ENCODE measurements around the gene RHOD.

The RHOD gene

DNA sequence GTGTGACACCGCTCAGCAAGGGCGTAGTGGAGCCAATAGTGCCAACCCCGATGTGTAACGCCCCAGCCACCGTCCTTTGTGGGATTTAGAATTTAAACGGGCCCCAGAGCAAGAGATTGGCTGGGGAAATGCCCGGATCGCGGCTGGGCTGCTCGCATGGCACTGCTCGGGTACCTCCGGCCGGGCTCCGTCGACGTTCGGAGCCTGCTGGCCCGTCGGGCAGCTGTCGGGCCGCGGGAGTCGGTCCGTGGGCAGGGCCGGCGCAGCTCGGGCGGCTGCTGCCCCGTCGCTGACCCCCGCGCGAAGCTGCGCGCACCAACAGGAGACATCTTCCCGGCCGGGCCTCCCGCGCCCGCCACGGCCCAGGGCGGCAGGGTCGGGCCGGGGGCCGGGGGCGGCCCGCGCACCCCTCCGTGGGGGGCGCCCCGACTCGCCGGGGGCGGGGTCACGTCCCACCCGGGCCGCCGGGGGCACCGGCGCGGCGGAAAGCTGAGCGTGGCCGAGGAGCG lies 61.1 kb downstream of the RHOD start:
- DNase-seq, result peak in 4 of 5 donors; percentile 22 to 41 (median 24)

DNA sequence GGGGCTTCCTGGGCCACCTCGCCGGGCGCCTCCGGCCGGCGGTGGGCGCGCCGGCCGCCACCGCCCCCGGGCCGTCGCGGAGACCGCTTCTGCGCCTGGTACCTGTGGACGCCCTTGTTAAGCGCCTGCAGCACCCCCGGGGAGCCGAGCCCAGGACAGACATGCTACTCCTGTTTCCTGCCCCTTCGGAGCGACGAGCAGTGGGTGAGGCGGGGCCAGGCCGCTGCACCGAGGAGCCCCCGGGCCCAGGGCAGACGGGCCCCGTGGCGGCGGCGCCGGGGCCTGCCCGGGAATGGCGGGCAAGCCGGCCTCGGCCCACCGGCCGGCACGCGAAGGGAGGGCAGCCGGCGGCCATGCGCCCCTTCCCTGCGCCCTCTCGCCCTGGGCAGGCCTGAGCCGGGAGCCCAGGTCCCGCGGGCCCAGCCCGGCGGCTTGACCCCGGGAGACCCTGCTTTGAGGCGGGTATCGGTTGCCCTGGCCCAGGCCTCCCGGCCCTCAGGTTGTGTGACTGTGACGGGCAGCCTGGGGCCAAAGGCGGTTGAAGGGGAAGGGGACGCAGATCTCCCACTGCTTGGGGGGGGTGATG lies 61.6 kb downstream of the RHOD start:
- DNase-seq, result peak; percentile 28 to 53 (median 49)

DNA sequence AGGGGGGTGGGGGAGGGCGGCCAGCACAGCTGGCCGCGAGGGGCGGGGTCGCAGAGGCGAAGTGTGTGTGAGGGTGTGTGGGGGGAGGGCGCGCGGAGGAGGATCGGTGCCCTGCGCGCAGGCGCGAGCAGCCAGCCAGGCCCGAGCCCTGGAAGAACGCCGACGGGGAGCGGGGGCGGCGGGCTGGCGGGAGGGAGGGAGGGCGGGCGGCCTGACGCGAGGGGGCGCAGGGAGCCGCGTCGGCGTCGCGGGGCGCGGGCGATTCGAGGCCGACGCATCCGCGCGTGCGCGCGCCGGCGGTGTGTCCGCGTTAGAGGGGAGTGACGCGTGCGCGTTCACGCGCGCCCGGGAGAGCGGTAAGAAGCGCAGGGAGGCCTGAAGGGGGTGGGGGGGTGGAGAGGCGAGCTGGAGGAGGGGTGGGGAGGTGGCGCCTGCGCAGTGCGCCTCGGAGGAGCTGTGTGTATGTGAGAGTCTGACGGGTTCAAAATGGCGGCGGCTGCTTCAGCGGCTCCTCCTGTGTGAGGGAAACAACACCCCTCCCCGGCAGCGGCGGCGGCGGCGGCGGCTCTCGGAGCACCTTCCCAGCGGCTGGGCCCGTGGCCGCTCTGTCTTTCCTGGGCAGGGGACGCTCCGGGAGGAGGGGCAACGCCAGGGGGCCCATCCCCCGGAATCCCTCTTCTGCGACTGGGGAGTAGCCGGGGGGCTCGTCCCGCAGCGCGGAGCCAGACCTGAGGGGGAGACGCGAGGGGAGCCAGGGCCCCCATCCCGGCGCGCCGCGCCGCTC lies 62.3 kb downstream of the RHOD start, which contains the start of gene KDM2A:
Gene KDM2A, plus strand, starts transcription at position 463 of the 784 bp plus-strand sequence. CDS start 2,054 bp downstream, outside the sequence.
- DNase-seq, result peak; percentile 99 to 100 (median 100)

DNA sequence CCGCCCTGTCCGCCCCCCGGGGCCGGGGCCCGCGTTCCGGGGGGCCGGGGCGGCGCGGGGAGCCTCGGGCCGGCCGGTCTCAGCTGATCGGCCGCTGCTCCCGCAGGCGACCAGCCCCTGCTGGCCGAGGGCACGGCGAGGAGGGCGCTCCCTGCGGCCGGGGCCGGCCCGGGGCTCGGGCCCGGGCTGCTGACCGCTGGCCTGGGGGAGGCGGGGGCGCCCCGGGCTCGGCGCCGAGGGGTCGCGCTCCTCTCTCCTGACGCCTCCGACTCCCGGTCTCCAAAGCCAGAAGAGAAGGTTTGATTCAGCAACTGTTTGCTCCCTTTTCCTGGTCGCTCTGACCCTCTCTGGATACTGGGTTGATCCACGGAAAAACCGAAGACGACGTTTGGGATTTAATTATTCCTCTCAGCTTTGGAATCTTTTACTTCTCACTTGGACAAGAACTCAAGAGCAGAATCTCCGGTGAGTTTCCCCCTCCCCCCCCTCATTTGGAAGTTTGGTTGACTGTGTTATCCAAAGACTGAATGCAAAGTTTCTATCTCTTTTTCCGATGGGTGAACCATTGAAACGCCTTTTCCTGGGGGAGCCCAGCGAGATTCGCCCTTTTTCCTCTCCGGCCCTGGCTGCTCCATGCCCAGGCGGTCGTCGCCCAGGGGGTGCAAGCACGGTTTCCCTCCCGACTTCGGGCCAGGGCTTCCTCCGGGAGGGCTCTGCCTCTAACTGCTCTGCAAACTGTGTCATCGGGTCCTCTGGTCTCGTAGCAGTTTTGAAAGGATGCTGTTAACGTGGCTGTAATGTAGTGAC lies 63.1 kb downstream of the RHOD start:
- DNase-seq, result peak in 3 of 5 donors; percentile 8 to 38 (median 15)

DNA sequence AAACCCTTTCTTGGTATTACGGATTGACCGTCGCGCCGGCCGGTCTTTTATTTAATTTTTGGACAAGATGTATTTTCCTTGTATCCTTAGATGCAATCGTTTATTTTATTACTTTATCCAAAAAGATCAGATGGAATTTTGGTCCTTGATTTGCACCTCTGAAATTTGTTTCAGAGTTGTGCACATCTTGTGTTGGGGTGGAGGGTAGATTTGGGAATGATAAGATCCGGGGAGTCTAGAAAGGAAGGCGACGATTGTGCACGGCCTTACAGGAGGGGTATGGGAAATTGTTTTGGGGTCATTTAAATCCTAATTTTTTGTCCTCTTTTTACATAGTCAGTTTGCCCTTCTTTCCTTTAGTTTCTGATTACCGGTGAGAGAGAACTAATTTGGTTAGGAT lies 63.8 kb downstream of the RHOD start:
- DNase-seq, result no peak

DNA sequence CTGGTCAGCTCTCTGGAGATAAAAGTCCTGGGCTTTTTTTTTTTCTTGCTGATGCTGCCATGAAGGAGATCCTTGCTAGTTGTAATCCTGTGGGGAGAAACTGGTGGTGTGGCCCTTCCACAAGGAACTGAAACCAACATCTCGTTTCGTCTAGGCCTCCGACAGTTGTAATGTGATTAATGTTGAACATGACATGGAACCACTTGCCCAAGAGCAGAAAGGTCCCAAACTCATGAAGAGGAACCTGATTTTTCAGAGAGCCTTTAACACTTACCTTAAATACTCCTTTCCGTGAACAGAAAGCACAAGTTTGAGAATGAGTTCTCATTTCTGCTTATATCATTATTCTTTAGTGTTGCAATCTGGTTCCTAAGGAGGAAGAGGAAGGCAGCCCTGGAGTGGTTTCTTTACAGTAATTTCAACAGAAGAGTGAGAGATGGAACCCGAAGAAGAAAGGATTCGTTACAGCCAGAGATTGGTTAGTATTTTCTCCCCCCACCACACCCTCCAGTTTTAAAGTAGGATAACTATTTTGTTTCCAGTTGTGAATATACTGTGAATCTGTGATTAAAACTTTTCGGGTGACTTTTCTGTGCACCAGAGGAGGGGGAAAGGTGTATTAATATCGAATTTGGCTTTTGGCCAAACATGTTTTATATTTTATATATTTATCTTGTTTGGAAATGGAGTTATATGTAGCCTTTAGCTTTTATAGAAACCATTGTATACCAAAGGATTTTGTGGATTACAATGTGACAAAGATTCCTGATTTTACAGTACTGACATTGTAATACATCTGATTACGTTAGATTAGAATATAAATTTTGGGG lies 64.4 kb downstream of the RHOD start:
- peak in 1 of 5 donors; percentile 37 for DNase-seq

Measured in T-helper 1 cell (primary cell).